GM12874 (cell line): ENCODE data around the gene ADAMTS17.

ENCODE experiments used
- TF ChIP-seq, protein P1 (sequence below): IDR thresholded peaks from 2 replicates; pipeline ENCODE4 v1.5.1; 2011; ENCODE audit warnings: low read depth, mild to moderate bottlenecking, control low read depth, low read length, moderate library complexity; ENCODE audit not compliant: insufficient read depth

ADAMTS17 gene

DNA sequence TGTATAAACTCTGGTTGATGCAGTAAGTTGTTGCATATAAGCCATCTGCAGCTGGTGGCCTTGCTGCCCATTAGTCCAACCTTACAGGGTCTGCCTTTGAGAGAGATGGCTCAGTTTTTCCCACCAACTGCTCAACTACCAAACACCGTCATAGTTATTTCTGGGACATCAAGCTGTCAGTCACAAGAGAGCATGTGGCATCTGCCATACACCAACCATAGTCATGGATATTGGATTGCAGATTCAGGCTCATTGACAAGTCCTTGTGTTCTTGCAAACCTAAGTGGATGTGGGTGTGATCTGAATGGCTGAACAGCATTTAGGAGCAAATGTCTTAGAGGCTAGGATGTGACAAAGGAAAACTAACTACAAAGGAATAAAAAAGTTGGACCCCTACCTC is 137.6 kb downstream of the ADAMTS17 start:
- TF ChIP-seq, protein P1, sequence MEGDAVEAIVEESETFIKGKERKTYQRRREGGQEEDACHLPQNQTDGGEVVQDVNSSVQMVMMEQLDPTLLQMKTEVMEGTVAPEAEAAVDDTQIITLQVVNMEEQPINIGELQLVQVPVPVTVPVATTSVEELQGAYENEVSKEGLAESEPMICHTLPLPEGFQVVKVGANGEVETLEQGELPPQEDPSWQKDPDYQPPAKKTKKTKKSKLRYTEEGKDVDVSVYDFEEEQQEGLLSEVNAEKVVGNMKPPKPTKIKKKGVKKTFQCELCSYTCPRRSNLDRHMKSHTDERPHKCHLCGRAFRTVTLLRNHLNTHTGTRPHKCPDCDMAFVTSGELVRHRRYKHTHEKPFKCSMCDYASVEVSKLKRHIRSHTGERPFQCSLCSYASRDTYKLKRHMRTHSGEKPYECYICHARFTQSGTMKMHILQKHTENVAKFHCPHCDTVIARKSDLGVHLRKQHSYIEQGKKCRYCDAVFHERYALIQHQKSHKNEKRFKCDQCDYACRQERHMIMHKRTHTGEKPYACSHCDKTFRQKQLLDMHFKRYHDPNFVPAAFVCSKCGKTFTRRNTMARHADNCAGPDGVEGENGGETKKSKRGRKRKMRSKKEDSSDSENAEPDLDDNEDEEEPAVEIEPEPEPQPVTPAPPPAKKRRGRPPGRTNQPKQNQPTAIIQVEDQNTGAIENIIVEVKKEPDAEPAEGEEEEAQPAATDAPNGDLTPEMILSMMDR = no peak

DNA sequence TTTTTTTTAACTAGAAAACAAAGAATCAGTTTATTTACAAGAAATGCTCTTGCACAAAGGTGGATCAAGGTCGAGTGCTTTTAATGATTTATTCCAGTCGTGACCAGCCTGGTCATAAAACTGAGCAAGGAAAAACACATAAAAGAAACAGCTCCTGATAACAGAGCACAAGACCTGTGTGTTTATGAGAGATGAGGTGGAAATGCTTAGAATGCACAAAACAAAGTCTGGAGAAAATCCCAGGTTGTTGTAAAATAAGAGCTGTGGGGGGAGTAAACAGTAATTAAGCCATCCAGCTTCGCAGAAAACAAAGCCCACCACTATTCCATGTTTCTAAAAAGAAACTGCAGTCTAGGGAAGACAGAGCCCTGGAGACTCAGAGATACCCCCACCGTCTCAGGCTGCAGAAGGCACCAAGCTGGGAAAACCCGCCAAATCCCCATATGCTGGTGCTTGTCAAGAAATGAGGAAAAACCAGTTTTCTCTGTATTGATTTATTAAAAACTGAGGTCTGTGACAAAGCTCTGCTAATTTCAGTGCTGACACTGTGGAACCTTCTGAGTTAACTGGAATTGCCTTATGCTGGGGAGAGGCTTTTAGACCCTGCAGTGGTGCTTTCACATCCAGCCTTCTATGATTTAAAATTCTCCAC is 139.3 kb downstream of the ADAMTS17 start:
- TF ChIP-seq, protein P1 = no peak

DNA sequence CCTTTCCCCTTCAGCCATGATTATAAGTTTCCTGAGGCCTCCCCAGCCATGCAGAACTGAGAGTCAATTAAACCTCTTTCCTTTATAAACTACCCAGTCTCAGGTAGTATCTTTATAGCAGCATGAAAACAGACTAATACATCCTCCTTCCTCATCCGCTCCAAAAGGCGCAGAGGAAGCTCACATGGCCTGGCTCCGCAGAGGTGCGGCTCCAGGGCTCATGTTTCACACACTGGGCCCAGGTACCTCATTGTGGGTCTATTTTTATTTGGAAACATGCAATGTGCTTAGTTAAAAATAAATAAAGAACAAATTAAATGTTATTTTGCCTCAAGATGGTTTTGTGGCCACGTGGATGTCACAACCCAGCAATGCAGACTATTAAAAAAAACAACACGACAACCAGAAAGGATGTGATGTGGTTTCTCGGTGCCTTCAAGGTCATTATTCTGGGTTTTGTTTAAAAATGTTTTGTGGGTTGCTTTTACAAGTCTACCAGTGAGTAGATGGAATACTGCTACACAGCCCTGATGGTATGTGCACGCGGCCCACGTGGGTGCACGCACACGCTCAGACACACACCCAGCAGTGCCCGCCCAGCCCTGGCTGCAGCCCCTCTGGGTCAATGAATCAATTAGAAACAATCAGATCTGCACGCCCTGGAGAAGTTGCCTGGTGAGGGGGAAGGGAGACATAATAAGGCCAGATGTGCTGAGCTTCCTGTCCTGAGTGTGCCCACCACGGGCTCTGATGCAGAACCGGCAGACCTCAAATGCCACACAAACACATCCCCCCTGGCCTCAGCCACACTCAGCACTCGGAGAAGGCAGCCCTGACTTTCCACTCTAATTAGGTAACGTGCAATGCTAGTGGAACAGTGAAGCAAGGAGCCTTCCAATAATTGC is 140.1 kb downstream of the ADAMTS17 start:
- TF ChIP-seq, protein P1 = no peak

DNA sequence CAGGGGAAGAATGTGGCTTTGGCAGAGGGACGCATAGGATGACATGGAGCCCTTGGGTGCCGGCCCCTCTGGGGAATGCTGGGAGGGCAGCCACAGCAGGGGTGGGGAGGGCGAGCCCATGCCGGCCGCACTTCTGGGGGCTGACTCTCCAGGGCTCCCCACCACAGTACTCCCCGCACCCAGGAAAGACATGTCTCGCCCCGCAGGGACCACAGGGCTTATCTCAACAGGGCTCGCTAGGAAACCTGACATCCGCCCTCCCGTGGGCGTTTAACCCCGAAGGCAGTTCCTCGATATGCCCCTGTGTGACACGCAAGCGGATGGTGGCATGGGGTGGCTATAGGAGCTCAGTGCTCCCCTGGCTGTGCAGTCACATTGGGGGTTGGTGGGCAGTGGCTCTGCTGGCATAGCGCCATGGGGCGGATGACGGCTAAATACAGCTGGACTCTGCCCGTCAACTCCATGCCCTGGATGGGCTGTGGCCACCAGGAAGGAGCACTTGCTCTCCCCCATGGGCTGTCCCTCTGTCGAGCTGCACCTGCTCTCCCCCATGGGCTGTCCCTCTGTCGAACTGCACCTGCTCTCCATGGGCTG is 141.4 kb downstream of the ADAMTS17 start:
- TF ChIP-seq, protein P1 = no peak

DNA sequence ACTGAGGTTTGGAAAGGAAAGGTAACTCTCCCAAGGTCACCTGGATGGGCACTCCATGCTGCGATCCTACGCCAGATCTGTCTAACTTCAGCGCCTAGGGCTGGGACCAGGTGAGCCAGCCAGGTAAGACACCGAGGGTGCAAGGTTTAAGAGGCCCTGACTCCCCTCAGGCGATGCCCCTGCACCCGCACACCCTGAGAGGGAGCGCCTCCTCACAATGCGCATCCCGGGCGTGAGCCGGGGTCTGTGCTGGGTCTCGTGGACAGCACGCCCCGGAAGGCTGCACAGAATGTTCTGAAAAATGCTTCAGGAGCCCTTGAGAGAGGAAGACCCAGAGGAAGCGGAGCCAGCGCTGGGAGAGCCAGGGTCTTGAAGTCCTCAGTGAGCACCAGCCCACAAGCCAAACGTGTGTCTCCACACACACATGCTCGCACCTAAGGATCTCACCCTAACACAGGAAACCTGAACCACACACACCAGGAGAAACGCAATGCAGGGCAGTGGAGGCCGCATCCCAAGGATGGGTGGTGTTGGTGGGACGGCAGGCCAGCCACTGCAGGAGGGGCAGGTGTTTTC is 142.0 kb downstream of the ADAMTS17 start:
- TF ChIP-seq, protein P1 = no peak

DNA sequence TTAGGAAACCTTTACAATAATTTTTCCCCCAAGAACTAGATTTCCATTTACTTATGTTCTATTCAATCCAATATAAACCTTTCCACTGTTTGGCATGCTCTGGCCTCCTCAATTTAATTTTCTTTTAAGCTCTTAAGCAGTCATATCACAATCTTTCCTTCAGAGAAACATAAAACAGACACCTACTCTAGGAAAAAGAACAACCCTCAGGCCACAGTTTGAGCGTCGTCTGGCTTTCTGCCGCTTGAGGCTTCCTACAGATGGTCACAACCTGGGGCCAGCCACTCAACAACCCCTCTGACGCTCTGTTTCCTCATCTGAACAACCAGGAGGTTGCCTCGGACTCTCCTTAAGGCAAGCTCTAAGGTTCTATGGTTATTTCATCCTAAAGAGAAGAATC is 143.3 kb downstream of the ADAMTS17 start:
- TF ChIP-seq, protein P1 = no peak
